NCI-H1694 (cell line): Measurements from ENCODE around the gene TAF11L2.
"Not testable (repeated sequence)": the region's sequence is repeated elsewhere in the genome, so short reads cannot be mapped to it uniquely, and the experiment has no call there.

Experiments
- DNase-seq: peaks from one replicate; lab custom pipeline; 2025; lab: John Stamatoyannopoulos, UW

TAF11L2 gene

GRCh38 chr5:17526504-17526903, 28.5 kb downstream of the TAF11L2 start:
- not testable (repeated sequence) for DNase-seq

GRCh38 chr5:17528369-17528768, 30.3 kb downstream of the TAF11L2 start, which contains the start of gene TAF11L6:
Gene TAF11L6 (plus strand): TSS chr5:17528669.
- not testable (repeated sequence) for DNase-seq
